HG02623 (cell line): Measurements from ENCODE around the gene ZMIZ1.

Experiments
- ATAC-seq: cut with Tn5 transposase; IDR thresholded peaks from one replicate; pipeline ENCODE4 v1.9.1; 2021; ENCODE audit warnings: moderate library complexity; ENCODE audit not compliant: unreplicated experiment

Gene ZMIZ1

GRCh38 chr10:79166312-79166721 is 97.6 kb downstream of the ZMIZ1 start:
- no peak for ATAC-seq

GRCh38 chr10:79166741-79167140 is 98.0 kb downstream of the ZMIZ1 start:
- ATAC-seq, result no peak

GRCh38 chr10:79167537-79167936 is 98.8 kb downstream of the ZMIZ1 start:
- no peak for ATAC-seq

- ATAC-seq, result no peak
These were observed 99.4 kb downstream of the ZMIZ1 start for GRCh38 chr10:79168210-79168609.

GRCh38 chr10:79170226-79170752 is 101.5 kb downstream of the ZMIZ1 start:
- ATAC-seq, result no peak

GRCh38 chr10:79170993-79171392 is 102.2 kb downstream of the ZMIZ1 start:
- no peak for ATAC-seq

GRCh38 chr10:79171504-79171903 is 102.7 kb downstream of the ZMIZ1 start:
- ATAC-seq, result no peak

GRCh38 chr10:79172881-79173280 is 104.1 kb downstream of the ZMIZ1 start:
- ATAC-seq, result no peak

GRCh38 chr10:79173582-79174262 is 105.0 kb downstream of the ZMIZ1 start:
- no peak for ATAC-seq

GRCh38 chr10:79176052-79176501 is 107.3 kb downstream of the ZMIZ1 start:
- ATAC-seq, result no peak

GRCh38 chr10:79176949-79177602 is 108.3 kb downstream of the ZMIZ1 start:
- no peak for ATAC-seq

GRCh38 chr10:79178070-79178576 is 109.4 kb downstream of the ZMIZ1 start:
- no peak for ATAC-seq

- ATAC-seq, result no peak
These were observed 109.9 kb downstream of the ZMIZ1 start for GRCh38 chr10:79178614-79179163.

GRCh38 chr10:79179164-79179956 is 110.6 kb downstream of the ZMIZ1 start:
- no peak for ATAC-seq

GRCh38 chr10:79179957-79180309 is 111.2 kb downstream of the ZMIZ1 start:
- no peak for ATAC-seq

GRCh38 chr10:79180414-79181221 is 111.9 kb downstream of the ZMIZ1 start:
- no peak for ATAC-seq

- ATAC-seq, result no peak
These were observed 112.5 kb downstream of the ZMIZ1 start for GRCh38 chr10:79181227-79181626.

- ATAC-seq, result no peak
These were observed 113.1 kb downstream of the ZMIZ1 start for GRCh38 chr10:79181698-79182521.

GRCh38 chr10:79182781-79183467 is 114.2 kb downstream of the ZMIZ1 start:
- ATAC-seq, result no peak
